DOHH2 (cell line): Measurements from ENCODE around the gene CHRDL2.

Experiments used
- H3F3A ChIP-seq: fragments of 200-600 bp; sonication (generic), shearing (Covaris generic); 2 replicates; pipeline ENCODE4 v1.6.0; 2016; ENCODE audit warnings: antibody characterized with exemption, mild to moderate bottlenecking; ENCODE audit not compliant: control insufficient read depth, insufficient read depth
- H3K27ac ChIP-seq: fragments of 200-600 bp; sonication (generic); 2 replicates; pipeline ENCODE4 v1.5.1; 2014; ENCODE audit warnings: low read depth, mild to moderate bottlenecking, low read length, moderate library complexity
- H3K27me3 ChIP-seq: fragments of 200-600 bp; sonication (generic); 2 replicates; pipeline ENCODE4 v1.6.1; 2014; ENCODE audit warnings: mild to moderate bottlenecking, low read length, mixed read lengths; ENCODE audit not compliant: control insufficient read depth
- H3K36me3 ChIP-seq: fragments of 200-600 bp; sonication (generic); 2 replicates; pipeline ENCODE4 v1.6.1; 2014; ENCODE audit warnings: mild to moderate bottlenecking, low read length, moderate library complexity, mixed read lengths; ENCODE audit not compliant: control insufficient read depth
- H3K4me1 ChIP-seq: fragments of 200-600 bp; sonication (generic); 2 replicates; pipeline ENCODE4 v1.6.1; 2014; ENCODE audit warnings: mild to moderate bottlenecking, low read length, mixed read lengths; ENCODE audit not compliant: control insufficient read depth
- H3K4me2 ChIP-seq: fragments of 200-600 bp; sonication (generic); 2 replicates; pipeline ENCODE4 v1.6.0; 2014; ENCODE audit warnings: mild to moderate bottlenecking, low read length, moderate library complexity
- H3K4me3 ChIP-seq: fragments of 200-600 bp; sonication (generic); 2 replicates; pipeline ENCODE4 v1.5.1; 2014; ENCODE audit warnings: mild to moderate bottlenecking, low read length, mixed read lengths
- H3K79me2 ChIP-seq: fragments of 200-600 bp; sonication (generic); 2 replicates; pipeline ENCODE4 v1.6.1; 2014; ENCODE audit warnings: mild to moderate bottlenecking, low read length, mixed read lengths; ENCODE audit not compliant: control insufficient read depth
- H3K9me2 ChIP-seq: fragments of 200-600 bp; sonication (generic); replicated peaks from 2 replicates; pipeline ENCODE4 v1.6.1; 2014; ENCODE audit warnings: mild to moderate bottlenecking, low read length, mixed read lengths; ENCODE audit not compliant: control insufficient read depth
- H3K9me3 ChIP-seq: fragments of 200-600 bp; sonication (generic); 2 replicates; pipeline ENCODE4 v1.6.1; 2014; ENCODE audit warnings: antibody characterized with exemption, low read length, mixed read lengths; ENCODE audit not compliant: control insufficient read depth, insufficient read depth
- H4K20me1 ChIP-seq: fragments of 200-600 bp; sonication (generic); 2 replicates; pipeline ENCODE4 v1.6.0; 2014; ENCODE audit warnings: low read depth, mild to moderate bottlenecking, antibody characterized with exemption, low read length, moderate library complexity; ENCODE audit not compliant: control insufficient read depth, insufficient read depth
- CTCF ChIP-seq: fragments of 200-600 bp; sonication (generic); IDR thresholded peaks from one replicate; pipeline ENCODE4 v1.5.1; 2014; ENCODE audit warnings: antibody characterized with exemption, mild to moderate bottlenecking, low read depth, low read length; ENCODE audit not compliant: poor library complexity, severe bottlenecking
- EZH2phosphoT487 ChIP-seq: fragments of 200-600 bp; sonication (generic); IDR thresholded peaks from 2 replicates; pipeline ENCODE4 v1.6.1; 2017; ENCODE audit warnings: borderline replicate concordance, mild to moderate bottlenecking, antibody characterized with exemption, low read length, moderate library complexity, mixed read lengths

CHRDL2 gene

GRCh38 chr11:74775762-74776161, 44.5 kb upstream of the CHRDL2 start:
- TF ChIP-seq CTCF, result no peak
- TF ChIP-seq EZH2phosphoT487, result no peak
- no peaks in the 10 kb centered on the region for H3K36me3 ChIP-seq
- H3K4me3 ChIP-seq, result no peak overlapping the region
- peaks cover 8% of the 10 kb centered on the region; the same call in 1 of the 2 replicates for H4K20me1 ChIP-seq
- H3K27ac ChIP-seq, result no peak overlapping the region
- H3K4me1 ChIP-seq, result no peaks in the 10 kb centered on the region
- no peaks in the 10 kb centered on the region for H3K9me2 ChIP-seq
- H3K79me2 ChIP-seq, result peaks cover 96% of the 10 kb centered on the region
- H3F3A ChIP-seq, result no peaks in the 10 kb centered on the region; the same call in 1 of the 2 replicates
- no peaks in the 10 kb centered on the region for H3K9me3 ChIP-seq
- no peaks in the 10 kb centered on the region for H3K27me3 ChIP-seq
- no peak overlapping the region for H3K4me2 ChIP-seq

GRCh38 chr11:74773476-74773875, 42.2 kb upstream of the CHRDL2 start:
- Histone ChIP-seq H3K4me2 (no peak overlapping the region), H3K4me1 (peaks cover 1% of the 10 kb centered on the region; the same call in 1 of the 2 replicates), H3K79me2 (peaks cover 95% of the 10 kb centered on the region), H3K27me3 (no peaks in the 10 kb centered on the region), H3K27ac (no peak overlapping the region), H3K9me3 (no peaks in the 10 kb centered on the region), H3K36me3 (no peaks in the 10 kb centered on the region), H3K9me2 (no peaks in the 10 kb centered on the region), H3F3A (peaks cover 3% of the 10 kb centered on the region), H4K20me1 (peaks cover 5% of the 10 kb centered on the region), H3K4me3 (no peak overlapping the region)
- TF ChIP-seq CTCF, result no peak
- no peak for TF ChIP-seq EZH2phosphoT487

- Histone ChIP-seq H3K4me3 (no peak overlapping the region), H3K9me2 (no peaks in the 10 kb centered on the region), H3F3A (peaks cover 3% of the 10 kb centered on the region), H3K27ac (no peak overlapping the region), H3K4me1 (peaks cover 10% of the 10 kb centered on the region), H3K79me2 (peaks cover 89% of the 10 kb centered on the region), H4K20me1 (peaks cover 5% of the 10 kb centered on the region), H3K9me3 (no peaks in the 10 kb centered on the region), H3K27me3 (no peaks in the 10 kb centered on the region), H3K4me2 (no peak overlapping the region), H3K36me3 (no peaks in the 10 kb centered on the region)
- no peak for TF ChIP-seq EZH2phosphoT487
- no peak for TF ChIP-seq CTCF
These were observed 39.9 kb upstream of the CHRDL2 start for GRCh38 chr11:74771139-74771538.

- Histone ChIP-seq H3F3A (peaks cover 3% of the 10 kb centered on the region; the same call in 1 of the 2 replicates), H3K4me3 (no peak overlapping the region), H3K9me3 (no peaks in the 10 kb centered on the region), H3K9me2 (no peaks in the 10 kb centered on the region), H4K20me1 (peaks cover 5% of the 10 kb centered on the region), H3K4me2 (no peak overlapping the region), H3K4me1 (peaks cover 10% of the 10 kb centered on the region), H3K79me2 (peaks cover 86% of the 10 kb centered on the region), H3K27ac (no peak overlapping the region), H3K27me3 (no peaks in the 10 kb centered on the region), H3K36me3 (no peaks in the 10 kb centered on the region)
- TF ChIP-seq EZH2phosphoT487 (no peak), CTCF (no peak)
These were observed 39.2 kb upstream of the CHRDL2 start for GRCh38 chr11:74770456-74770855.
